ENCODE data around the gene KLK13.

KLK13 gene

GRCh38 chr19:51022526-51022925 is 42.4 kb downstream of the KLK13 start:
- no peak overlapping the region for H3K4me3 ChIP-seq (ENCODE audit: low read depth, low read length)
- TF ChIP-seq, protein P1, sequence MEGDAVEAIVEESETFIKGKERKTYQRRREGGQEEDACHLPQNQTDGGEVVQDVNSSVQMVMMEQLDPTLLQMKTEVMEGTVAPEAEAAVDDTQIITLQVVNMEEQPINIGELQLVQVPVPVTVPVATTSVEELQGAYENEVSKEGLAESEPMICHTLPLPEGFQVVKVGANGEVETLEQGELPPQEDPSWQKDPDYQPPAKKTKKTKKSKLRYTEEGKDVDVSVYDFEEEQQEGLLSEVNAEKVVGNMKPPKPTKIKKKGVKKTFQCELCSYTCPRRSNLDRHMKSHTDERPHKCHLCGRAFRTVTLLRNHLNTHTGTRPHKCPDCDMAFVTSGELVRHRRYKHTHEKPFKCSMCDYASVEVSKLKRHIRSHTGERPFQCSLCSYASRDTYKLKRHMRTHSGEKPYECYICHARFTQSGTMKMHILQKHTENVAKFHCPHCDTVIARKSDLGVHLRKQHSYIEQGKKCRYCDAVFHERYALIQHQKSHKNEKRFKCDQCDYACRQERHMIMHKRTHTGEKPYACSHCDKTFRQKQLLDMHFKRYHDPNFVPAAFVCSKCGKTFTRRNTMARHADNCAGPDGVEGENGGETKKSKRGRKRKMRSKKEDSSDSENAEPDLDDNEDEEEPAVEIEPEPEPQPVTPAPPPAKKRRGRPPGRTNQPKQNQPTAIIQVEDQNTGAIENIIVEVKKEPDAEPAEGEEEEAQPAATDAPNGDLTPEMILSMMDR (IDR thresholded peaks at IDR 0.05; ENCODE audit: low read depth, low read length): no peak

- no peak overlapping the region for H3K4me3 ChIP-seq (ENCODE audit: low read depth, low read length)
- TF ChIP-seq, protein P1 (IDR thresholded peaks at IDR 0.05; ENCODE audit: low read depth, low read length): peak; percentile 63
Observed at GRCh38 chr19:51020988-51021651, 43.8 kb downstream of the KLK13 start.

GRCh38 chr19:51019544-51019925 is 45.4 kb downstream of the KLK13 start, which contains the start of gene KLK10:
Gene KLK10, minus strand, starts transcription at chr19:51019709. Its CDS starts 579 bp downstream, at chr19:51019130.
- TF ChIP-seq, protein P1 (IDR thresholded peaks at IDR 0.05; ENCODE audit: low read depth, low read length): no peak
- H3K4me3 ChIP-seq (ENCODE audit: low read depth, low read length): no peak within 1 kb of the TSS

DNA sequence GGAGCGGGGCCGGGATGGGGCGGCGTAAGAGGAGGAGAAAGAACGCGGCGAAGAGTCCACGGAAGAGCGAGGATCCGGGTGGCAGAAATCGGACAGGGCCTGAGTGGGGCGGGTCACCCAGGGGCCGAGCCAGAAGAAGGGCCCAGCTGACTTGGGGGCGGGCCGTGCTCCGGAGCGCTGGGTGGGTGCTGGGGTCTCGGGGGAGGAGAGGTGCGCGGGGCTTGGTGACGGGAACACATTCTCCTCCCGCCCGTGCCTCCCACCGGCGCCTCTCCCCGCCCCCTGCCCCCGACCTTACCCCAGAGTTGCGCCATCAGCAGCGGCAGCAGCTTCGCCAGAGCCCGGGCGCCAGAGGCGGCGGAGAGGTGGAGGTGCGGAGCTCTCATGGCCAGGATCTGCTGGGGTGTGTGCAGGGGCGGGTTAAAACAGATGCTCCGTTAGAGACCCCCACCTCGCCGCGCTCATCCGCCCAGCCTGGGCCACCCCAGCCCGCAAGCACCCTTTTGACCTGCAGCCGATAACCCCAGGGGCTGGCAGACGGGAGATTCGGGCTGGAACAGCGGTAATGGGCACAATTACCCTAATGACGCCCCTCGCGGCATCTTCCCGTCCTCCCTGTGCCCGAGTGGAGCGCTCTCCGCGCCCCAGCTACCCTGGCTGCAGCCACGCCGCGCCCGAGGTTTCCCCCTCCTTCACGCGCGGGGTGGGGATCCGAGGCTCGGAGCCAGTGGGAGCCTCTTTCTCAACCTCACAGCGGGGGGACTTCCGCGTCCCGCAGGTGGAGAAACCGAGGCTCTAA is 45.9 kb downstream of the KLK13 start:
- H3K4me3 ChIP-seq (ENCODE audit: low read depth, low read length): no peak overlapping the region

GRCh38 chr19:51016798-51017683 is 47.9 kb downstream of the KLK13 start:
- no peak overlapping the region for H3K4me3 ChIP-seq (ENCODE audit: low read depth, low read length)
- TF ChIP-seq, protein P1 (IDR thresholded peaks at IDR 0.05; ENCODE audit: low read depth, low read length): peak; percentile 62

More for the DNA sequence above, 45.9 kb downstream of the KLK13 start:
- TF ChIP-seq, protein P1 (IDR thresholded peaks at IDR 0.05; ENCODE audit: low read depth, low read length): no peak

DNA sequence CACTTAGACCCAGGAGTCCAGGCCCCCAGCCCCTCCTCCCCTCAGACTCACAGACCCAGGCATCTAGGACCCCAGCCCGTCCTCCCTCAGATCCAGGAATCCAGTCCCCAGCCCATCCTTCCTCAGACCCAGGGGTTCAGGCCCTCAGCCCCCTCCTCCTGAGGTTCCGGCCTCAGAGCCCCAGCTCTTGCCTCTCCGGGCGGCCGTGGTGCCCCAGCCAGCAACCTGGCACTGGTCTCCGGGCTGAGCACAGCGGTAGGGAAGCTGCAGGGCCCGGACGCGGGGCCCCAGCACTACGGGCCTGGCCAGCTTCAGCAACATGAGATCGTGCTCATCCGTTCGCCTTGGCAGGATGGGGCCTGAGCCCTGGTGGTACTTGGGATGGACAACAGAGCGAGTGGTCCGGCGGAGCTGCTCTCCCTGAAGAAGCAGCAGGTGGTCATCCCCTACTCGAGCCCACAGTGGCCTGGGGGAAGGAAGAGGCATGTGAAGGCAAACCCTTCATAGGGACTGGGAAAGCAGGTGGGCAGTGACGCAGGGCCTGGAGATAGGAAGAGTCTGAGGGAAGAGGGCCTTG is 49.1 kb downstream of the KLK13 start:
- TF ChIP-seq, protein P1 (IDR thresholded peaks at IDR 0.05; ENCODE audit: low read depth, low read length): no peak
- no peak overlapping the region for H3K4me3 ChIP-seq (ENCODE audit: low read depth, low read length)

All from WI38 (cell line).